Mesenteric fat pad (tissue), 1 donor: Measurements from ENCODE around the gene PARN. TPM values are rescaled to one million over a fixed set of nuclear protein-coding genes. Genes with fewer than 3 reads are reported as not detected.
A peak's percentile ranks its signal among the peaks of the same experiment; 100 is the strongest.
"Not testable (repeated sequence)": the region's sequence is repeated elsewhere in the genome, so short reads cannot be mapped to it uniquely, and the experiment has no call there.

Source experiments
- DNase-seq: peaks from one replicate; pipeline ENCODE4 v3.0.0-alpha.2; 2020; ENCODE audit warnings: low spot score
- total RNA-seq: library from RNA; stranded (reverse); fragmentation: NEBNext Ultra II Directional; extraction: Animal tissue kit (Norgen Biotek cat#: 25700); gene quantifications from one replicate; pipeline ENCODE4 v1.2.1, GENCODE V29; 2021
- donor health status: DM: yes; HTN: yes; CAD: no.

Gene PARN
- total RNA-seq, 1 donor from 2014 or later: 23.3 TPM

- DNase-seq: peak; percentile 64
Measured at GRCh38 chr16:14574698-14575415, 55.2 kb downstream of the PARN start.

GRCh38 chr16:14572535-14572934, 57.5 kb downstream of the PARN start:
- DNase-seq: no peak

- DNase-seq: no peak
Measured at GRCh38 chr16:14569213-14569612, 60.8 kb downstream of the PARN start.

- no peak for DNase-seq
Measured at GRCh38 chr16:14566599-14566998, 63.5 kb downstream of the PARN start.

- DNase-seq: no peak
Measured at GRCh38 chr16:14565688-14566025, 64.4 kb downstream of the PARN start.

GRCh38 chr16:14564861-14565687, 65.0 kb downstream of the PARN start:
- no peak for DNase-seq

- DNase-seq: no peak
Measured at GRCh38 chr16:14564323-14564722, 65.7 kb downstream of the PARN start.

- no peak for DNase-seq
Measured at GRCh38 chr16:14562691-14563491, 67.2 kb downstream of the PARN start.

- no peak for DNase-seq
Measured at GRCh38 chr16:14560523-14560922, 69.5 kb downstream of the PARN start.

- no peak for DNase-seq
Measured at GRCh38 chr16:14559809-14560241, 70.2 kb downstream of the PARN start.

- no peak for DNase-seq
Measured at GRCh38 chr16:14553447-14553846, 76.6 kb downstream of the PARN start.

- DNase-seq: no peak
Measured at GRCh38 chr16:14549789-14550153, 80.3 kb downstream of the PARN start.

- no peak for DNase-seq
Measured at GRCh38 chr16:14548933-14549788, 80.9 kb downstream of the PARN start.

- DNase-seq: no peak
Measured at GRCh38 chr16:14545346-14545884, 84.6 kb downstream of the PARN start.

GRCh38 chr16:14544846-14545245, 85.2 kb downstream of the PARN start:
- not testable (repeated sequence) for DNase-seq

- no peak for DNase-seq
Measured at GRCh38 chr16:14539631-14540030, 90.4 kb downstream of the PARN start.

GRCh38 chr16:14539156-14539555, 90.9 kb downstream of the PARN start:
- DNase-seq: no peak

- DNase-seq: no peak
Measured at GRCh38 chr16:14538604-14539003, 91.5 kb downstream of the PARN start.

GRCh38 chr16:14531613-14532012, 98.4 kb downstream of the PARN start:
- no peak for DNase-seq

GRCh38 chr16:14531101-14531500, 99.0 kb downstream of the PARN start:
- no peak for DNase-seq

GRCh38 chr16:14530046-14530445, 100.0 kb downstream of the PARN start:
- DNase-seq: no peak
